Measurements from ENCODE around the gene PYCR2. TPM values are rescaled to one million over a fixed set of nuclear protein-coding genes. Genes with fewer than 3 reads are reported as not detected.

Gene PYCR2
- total RNA-seq, 1 experiment from 2014 or later, result 74.4 TPM

DNA sequence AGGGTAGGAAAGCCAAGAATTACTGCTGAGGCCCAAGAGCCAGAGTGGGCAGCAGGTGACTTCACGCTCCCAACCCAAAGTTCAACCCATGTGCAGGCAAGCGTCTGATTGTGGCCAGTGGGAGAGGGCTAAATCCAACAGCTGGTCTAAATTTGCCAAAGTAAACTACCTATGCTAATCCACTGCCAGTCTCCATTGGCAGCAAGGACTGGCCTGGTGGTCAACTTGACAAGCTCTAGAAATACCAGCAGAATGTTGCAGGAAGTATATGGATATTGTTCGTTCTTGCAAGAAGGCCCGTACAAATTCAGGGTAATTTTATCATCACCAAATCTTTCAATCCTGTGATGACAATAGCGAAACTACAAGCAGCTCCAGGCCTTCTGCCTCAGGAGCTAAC is 43.4 kb downstream of the PYCR2 start:
- H3K4me1 ChIP-seq (ENCODE audit: control insufficient read depth, insufficient read depth, low read length), result peaks cover 36% of the 10 kb centered on the region
- no peak for DNase-seq (ENCODE audit: low read depth, low spot score)
- H3K9me3 ChIP-seq (ENCODE audit: control insufficient read depth, insufficient read depth, low read depth, low read length), result no peaks in the 10 kb centered on the region
- in situ Hi-C loops (cut with HindIII; ENCODE audit: low pct_unique_long_range_greater_than_20kb, low sequenced_read_pairs), result no loop called here
- no peak for TF ChIP-seq SIN3A (IDR thresholded peaks at IDR 0.05; ENCODE audit: borderline replicate concordance, insufficient read depth, low read depth, low read length)
- TF ChIP-seq POLR2AphosphoS5 (IDR thresholded peaks at IDR 0.05; ENCODE audit: low read depth, low read length), result no peak
- TF ChIP-seq TCF7L2 (IDR thresholded peaks at IDR 0.05; ENCODE audit: low read depth, low read length), result no peak
- no peak for TF ChIP-seq CTCF (IDR thresholded peaks at IDR 0.05)
- TF ChIP-seq, protein P1, sequence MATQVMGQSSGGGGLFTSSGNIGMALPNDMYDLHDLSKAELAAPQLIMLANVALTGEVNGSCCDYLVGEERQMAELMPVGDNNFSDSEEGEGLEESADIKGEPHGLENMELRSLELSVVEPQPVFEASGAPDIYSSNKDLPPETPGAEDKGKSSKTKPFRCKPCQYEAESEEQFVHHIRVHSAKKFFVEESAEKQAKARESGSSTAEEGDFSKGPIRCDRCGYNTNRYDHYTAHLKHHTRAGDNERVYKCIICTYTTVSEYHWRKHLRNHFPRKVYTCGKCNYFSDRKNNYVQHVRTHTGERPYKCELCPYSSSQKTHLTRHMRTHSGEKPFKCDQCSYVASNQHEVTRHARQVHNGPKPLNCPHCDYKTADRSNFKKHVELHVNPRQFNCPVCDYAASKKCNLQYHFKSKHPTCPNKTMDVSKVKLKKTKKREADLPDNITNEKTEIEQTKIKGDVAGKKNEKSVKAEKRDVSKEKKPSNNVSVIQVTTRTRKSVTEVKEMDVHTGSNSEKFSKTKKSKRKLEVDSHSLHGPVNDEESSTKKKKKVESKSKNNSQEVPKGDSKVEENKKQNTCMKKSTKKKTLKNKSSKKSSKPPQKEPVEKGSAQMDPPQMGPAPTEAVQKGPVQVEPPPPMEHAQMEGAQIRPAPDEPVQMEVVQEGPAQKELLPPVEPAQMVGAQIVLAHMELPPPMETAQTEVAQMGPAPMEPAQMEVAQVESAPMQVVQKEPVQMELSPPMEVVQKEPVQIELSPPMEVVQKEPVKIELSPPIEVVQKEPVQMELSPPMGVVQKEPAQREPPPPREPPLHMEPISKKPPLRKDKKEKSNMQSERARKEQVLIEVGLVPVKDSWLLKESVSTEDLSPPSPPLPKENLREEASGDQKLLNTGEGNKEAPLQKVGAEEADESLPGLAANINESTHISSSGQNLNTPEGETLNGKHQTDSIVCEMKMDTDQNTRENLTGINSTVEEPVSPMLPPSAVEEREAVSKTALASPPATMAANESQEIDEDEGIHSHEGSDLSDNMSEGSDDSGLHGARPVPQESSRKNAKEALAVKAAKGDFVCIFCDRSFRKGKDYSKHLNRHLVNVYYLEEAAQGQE (IDR thresholded peaks at IDR 0.05; ENCODE audit: insufficient read depth in 1 of 2, low read depth in 2 of 2, low read length in 1 of 2), result no peak
- POLR2A ChIA-PET, result interaction anchor here (0.6 kb wide), 1 partner anchor 74 kb away, joined by 7 read pairs; no protein-coding TSS in a partner anchor
- no peaks in the 10 kb centered on the region for H3K27me3 ChIP-seq (ENCODE audit: control insufficient read depth, insufficient read depth, low read length)
- CTCF ChIA-PET, result no interaction called here
- no peaks in the 10 kb centered on the region; the same call in 1 of the 2 replicates for H3K36me3 ChIP-seq (ENCODE audit: control insufficient read depth, insufficient read depth, low read length)
- intact Hi-C loops (cut with micrococcal nuclease; ENCODE audit: unreplicated experiment), result no loop called here
- no peak for ATAC-seq
- BruUV-seq (replicated peaks), result no TSS peak
- H3K27ac ChIP-seq (ENCODE audit: low read length), result peak overlapping the region; percentile 91
- peak overlapping the region in 1 of 2 experiments; percentile 88; a peak in 3 of 4 replicates for H3K4me3 ChIP-seq (ENCODE audit: low read depth in 2 of 2, low read length in 2 of 2)

- Histone ChIP-seq H3K4me3 (ENCODE audit: low read depth in 2 of 2, low read length in 2 of 2) (no peak overlapping the region), H3K27me3 (ENCODE audit: control insufficient read depth, insufficient read depth, low read length) (no peaks in the 10 kb centered on the region), H3K27ac (ENCODE audit: low read length) (no peak overlapping the region), H3K36me3 (ENCODE audit: control insufficient read depth, insufficient read depth, low read length) (no peaks in the 10 kb centered on the region; the same call in 1 of the 2 replicates), H3K9me3 (ENCODE audit: control insufficient read depth, insufficient read depth, low read depth, low read length) (no peaks in the 10 kb centered on the region), H3K4me1 (ENCODE audit: control insufficient read depth, insufficient read depth, low read length) (peaks cover 36% of the 10 kb centered on the region)
- in situ Hi-C loops (cut with HindIII; ENCODE audit: low pct_unique_long_range_greater_than_20kb, low sequenced_read_pairs) (no loop called here), intact Hi-C loops (cut with micrococcal nuclease; ENCODE audit: unreplicated experiment) (no loop called here)
- BruUV-seq (replicated peaks), result TSS peak; percentile 56
- ATAC-seq, result no peak
- TF ChIP-seq CTCF (IDR thresholded peaks at IDR 0.05) (no peak), POLR2AphosphoS5 (IDR thresholded peaks at IDR 0.05; ENCODE audit: low read depth, low read length) (no peak), SIN3A (IDR thresholded peaks at IDR 0.05; ENCODE audit: borderline replicate concordance, insufficient read depth, low read depth, low read length) (no peak), TCF7L2 (IDR thresholded peaks at IDR 0.05; ENCODE audit: low read depth, low read length) (no peak)
- TF ChIP-seq, protein P1 (IDR thresholded peaks at IDR 0.05; ENCODE audit: insufficient read depth in 1 of 2, low read depth in 2 of 2, low read length in 1 of 2), result no peak
- POLR2A ChIA-PET, result interaction anchor here (0.6 kb wide), 1 partner anchor 74 kb away, joined by 7 read pairs; no protein-coding TSS in a partner anchor
- CTCF ChIA-PET, result no interaction called here
- DNase-seq (ENCODE audit: low read depth, low spot score), result no peak
Measured at GRCh38 chr1:225880222-225880588, 43.8 kb downstream of the PYCR2 start.

Measured in Panc1 (cell line).